ENCODE results near the gene PDZD8.
A peak's percentile ranks its signal among the peaks of the same experiment; 100 is the strongest.

The PDZD8 gene

DNA sequence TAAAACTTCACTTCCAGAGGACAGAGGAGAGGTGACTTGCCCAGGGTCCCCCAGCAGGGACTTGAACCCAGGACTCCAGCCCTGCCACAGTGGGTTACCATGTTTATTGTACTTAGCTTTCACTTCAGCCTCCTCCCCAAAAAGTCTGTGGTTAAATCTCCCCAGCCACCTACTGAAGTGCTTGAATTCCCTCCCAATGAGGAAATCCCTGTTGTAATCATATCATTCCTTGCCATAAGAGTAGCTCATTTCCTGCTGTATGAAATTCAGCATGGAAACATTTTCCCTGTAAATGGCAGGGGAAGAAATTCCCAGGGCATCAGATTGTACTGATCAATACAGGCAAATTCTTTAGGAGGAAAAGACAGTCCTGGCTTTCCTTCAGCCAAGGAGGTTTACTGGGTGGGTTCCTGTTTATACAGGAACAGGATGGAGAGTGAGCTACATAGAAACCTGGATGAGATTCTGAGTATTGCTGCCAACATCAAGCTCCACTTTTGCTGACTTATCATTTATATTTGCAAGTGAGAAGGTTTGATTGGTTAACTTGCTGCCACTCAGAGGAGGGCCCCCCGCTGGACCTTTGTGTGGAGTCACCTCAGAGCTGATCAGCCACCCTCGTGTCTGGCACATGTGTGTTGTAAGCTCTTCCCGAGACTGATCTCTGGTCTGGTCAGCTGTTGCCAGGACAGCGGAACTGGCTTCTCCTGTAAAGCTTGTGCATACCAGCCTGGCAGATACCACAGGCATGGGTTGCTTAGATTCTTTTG lies 16.4 kb upstream of the PDZD8 start:
- no peaks in the 10 kb centered on the region for H3K36me3 ChIP-seq
- no peak for TF ChIP-seq Cebpa-rat (IDR thresholded peaks at IDR 0.05)
- no peaks in the 10 kb centered on the region for H3K9me3 ChIP-seq
- H3K27me3 ChIP-seq = no peaks in the 10 kb centered on the region
- no peak overlapping the region for H3K27ac ChIP-seq
- H3K4me1 ChIP-seq = no peaks in the 10 kb centered on the region
- H3K9ac ChIP-seq = no peak overlapping the region
- H4K20me1 ChIP-seq = no peaks in the 10 kb centered on the region
- H3K4me3 ChIP-seq = no peak overlapping the region
- H3K4me2 ChIP-seq = no peak overlapping the region

DNA sequence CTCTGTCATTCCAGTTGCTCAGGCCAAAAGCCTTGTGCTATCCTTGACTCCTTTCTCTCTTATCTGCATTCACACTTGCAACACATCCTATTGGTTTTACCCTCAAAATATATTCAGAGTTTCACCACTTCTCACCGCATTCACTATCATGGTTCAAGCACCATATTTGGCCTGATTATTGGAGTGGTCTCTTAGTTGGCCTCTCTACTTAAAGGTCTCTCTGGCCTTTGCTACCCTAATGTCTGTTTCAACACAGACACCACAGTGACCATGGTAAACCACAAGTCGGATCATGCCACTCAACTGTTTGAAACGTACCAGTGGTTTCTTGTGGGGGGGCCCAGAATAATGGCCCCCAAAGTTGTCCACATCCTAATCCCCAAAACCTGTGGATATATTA lies 15.2 kb upstream of the PDZD8 start:
- no peaks in the 10 kb centered on the region for H3K4me1 ChIP-seq
- H4K20me1 ChIP-seq = no peaks in the 10 kb centered on the region
- H3K36me3 ChIP-seq = no peaks in the 10 kb centered on the region
- no peaks in the 10 kb centered on the region for H3K27me3 ChIP-seq
- no peak for TF ChIP-seq Cebpa-rat (IDR thresholded peaks at IDR 0.05)
- H3K4me3 ChIP-seq = no peak overlapping the region
- H3K27ac ChIP-seq = no peak overlapping the region
- no peak overlapping the region for H3K9ac ChIP-seq
- H3K9me3 ChIP-seq = no peaks in the 10 kb centered on the region
- H3K4me2 ChIP-seq = no peak overlapping the region

DNA sequence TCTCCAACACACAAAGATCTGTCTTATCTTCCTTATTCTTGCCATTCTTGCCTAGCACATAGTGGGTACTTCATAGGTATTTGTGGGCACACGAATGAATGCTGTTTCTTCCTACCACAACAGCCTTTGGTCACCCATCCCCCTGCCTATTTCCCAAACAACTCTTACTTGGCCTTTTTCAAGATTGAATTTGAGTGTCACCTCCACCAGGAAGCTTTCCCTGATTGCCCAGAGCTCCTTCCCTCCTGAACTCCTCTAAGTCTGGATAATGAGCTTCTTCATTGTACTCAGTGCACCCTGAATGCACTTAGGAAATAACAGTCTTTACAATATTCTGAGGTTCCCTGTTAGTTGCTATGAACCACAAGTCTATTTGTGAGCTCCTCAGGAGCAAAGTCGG lies 11.6 kb upstream of the PDZD8 start:
- H3K9ac ChIP-seq = no peak overlapping the region
- no peaks in the 10 kb centered on the region for H3K4me1 ChIP-seq
- H3K4me3 ChIP-seq = no peak overlapping the region
- H3K9me3 ChIP-seq = no peaks in the 10 kb centered on the region
- no peaks in the 10 kb centered on the region for H3K27me3 ChIP-seq
- TF ChIP-seq Cebpa-rat (IDR thresholded peaks at IDR 0.05) = no peak
- H3K27ac ChIP-seq = no peak overlapping the region
- no peaks in the 10 kb centered on the region for H4K20me1 ChIP-seq
- H3K36me3 ChIP-seq = no peaks in the 10 kb centered on the region
- no peak overlapping the region for H3K4me2 ChIP-seq

DNA sequence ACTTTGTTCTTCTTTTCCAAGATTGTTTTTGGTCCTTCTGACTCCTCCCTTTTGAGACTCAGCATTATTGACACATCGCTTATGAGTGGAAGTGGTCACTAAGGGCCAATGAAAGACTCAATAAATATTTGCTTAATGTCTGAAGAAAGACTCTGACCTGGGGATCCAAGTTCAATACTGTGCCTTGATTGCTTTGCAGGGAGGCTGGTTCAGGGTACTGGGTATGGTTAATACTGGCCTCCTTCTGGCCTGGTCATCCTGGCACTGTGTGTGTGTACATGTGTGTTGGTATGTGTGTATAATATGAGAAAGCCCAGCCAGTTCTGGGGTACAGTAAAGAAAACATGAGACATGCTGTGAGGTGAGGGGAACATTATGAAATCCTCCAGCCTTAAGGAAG lies 7.6 kb upstream of the PDZD8 start:
- no peak for TF ChIP-seq Cebpa-rat (IDR thresholded peaks at IDR 0.05)
- H3K4me3 ChIP-seq = no peak overlapping the region
- no peaks in the 10 kb centered on the region for H3K36me3 ChIP-seq
- no peaks in the 10 kb centered on the region for H3K9me3 ChIP-seq
- no peaks in the 10 kb centered on the region for H3K27me3 ChIP-seq
- no peak overlapping the region for H3K27ac ChIP-seq
- no peaks in the 10 kb centered on the region for H3K4me1 ChIP-seq
- no peak overlapping the region for H3K9ac ChIP-seq
- no peaks in the 10 kb centered on the region for H4K20me1 ChIP-seq
- H3K4me2 ChIP-seq = no peak overlapping the region

DNA sequence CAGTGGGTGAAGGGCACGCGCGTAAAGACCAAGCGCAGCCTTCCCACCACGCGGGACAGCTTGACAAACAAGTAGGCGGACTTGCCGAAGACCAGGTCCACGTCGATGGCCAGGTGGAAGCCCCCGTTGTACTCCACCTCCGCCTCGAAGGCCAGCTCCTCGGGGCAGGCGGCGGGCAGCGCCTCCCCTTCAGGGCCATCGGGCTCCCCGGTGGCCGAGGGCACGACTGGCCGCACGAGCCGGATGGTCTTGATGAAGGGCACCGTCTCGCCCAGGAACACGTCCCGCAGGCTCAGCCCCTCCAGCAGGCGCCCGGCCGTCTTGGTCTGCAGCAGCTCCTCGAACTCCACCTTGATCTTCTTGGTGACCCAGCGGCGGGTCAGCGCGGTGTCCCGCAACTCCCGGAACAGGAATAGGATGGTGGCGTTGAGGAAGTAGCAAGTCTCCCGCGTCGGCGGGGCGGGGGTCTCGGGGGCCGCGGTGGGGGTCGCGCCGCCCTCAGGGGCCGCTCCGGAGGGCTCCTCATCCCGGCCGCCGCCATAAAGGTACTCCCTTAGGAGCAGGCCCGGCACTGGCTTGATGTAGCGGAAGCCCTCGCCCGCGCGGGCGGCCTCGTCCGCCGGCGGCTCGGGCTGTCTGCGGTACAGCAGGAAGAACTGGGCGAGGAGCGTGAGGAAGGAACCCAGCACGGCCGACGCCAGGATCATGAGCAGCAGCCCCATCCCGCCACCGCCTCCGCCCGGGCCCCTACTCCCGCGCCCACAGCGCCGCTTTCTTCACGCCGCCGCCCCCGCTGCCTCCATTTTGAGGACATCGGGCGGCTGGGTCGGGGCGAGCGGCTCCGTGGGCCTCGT lies 507 bp downstream of the PDZD8 start:
- H3K27me3 ChIP-seq = no peaks in the 10 kb centered on the region
- H3K9me3 ChIP-seq = no peaks in the 10 kb centered on the region
- peaks cover 3% of the 10 kb centered on the region; the same call in 1 of the 2 replicates for H3K36me3 ChIP-seq
- peak overlapping the region; percentile 92 for H3K9ac ChIP-seq
- H3K4me1 ChIP-seq = peaks cover 42% of the 10 kb centered on the region
- H3K27ac ChIP-seq = peak overlapping the region; percentile 92
- H3K4me3 ChIP-seq = peak overlapping the region; percentile 82
- peaks cover 50% of the 10 kb centered on the region for H4K20me1 ChIP-seq
- peak overlapping the region; percentile 91 for H3K4me2 ChIP-seq
- no peak for TF ChIP-seq Cebpa-rat (IDR thresholded peaks at IDR 0.05)

DNA sequence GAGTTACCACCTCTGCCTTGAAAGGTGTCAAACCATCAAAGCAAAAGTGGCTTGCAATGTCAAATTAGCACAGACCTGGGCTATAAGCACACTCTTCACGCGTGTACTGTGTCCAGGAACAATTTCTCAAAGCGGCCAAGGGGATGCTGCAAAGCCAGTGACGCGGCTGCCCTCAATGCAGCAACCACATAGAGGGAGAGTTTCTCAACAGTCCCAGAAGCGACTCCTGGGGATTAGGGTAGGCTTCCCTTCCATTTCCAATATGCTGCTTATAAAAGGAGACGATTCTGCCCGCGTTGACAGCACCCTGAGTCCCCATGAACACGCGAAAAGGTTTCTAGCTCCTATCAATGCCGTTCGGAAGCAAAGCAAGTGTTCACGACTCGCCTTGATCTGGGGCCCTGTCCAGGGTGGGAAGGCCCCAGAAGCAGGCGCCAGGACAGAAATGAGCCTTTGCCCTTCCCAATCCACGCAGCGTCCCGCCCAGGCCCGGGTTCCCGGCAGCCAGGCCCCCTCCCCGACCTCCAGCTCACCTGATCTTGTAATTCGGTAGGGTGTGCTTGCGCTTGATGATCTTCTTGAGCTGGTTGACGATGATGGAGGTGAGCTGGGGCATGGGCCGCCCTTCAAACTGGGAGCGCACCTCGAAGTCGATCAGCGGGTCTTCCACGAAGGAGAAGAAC lies 1.3 kb downstream of the PDZD8 start:
- Histone ChIP-seq H4K20me1 (peaks cover 58% of the 10 kb centered on the region), H3K27ac (peak overlapping the region; percentile 92), H3K4me1 (peaks cover 42% of the 10 kb centered on the region), H3K9ac (peak overlapping the region; percentile 92), H3K9me3 (no peaks in the 10 kb centered on the region), H3K36me3 (peaks cover 4% of the 10 kb centered on the region; the same call in 1 of the 2 replicates), H3K27me3 (no peaks in the 10 kb centered on the region), H3K4me3 (peak overlapping the region; percentile 82), H3K4me2 (peak overlapping the region; percentile 91)
- no peak for TF ChIP-seq Cebpa-rat (IDR thresholded peaks at IDR 0.05)

DNA sequence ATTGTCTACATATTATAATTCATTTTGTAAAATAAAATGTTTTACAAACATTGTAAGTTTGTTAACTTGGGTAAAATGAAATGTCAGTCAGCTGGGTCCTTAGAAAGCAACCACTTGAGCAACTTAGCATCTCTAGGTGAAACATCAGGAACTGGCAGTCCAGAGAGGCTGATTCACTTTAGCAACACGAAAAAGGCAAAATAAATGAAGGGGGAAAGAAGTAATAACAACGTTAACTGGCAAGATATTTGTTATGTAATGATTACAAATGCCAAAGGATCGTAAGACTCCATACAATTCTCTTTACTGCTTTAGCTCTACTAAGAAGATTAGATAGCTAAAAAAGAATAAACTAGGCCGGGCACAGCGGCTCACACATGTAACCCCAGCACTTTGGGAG lies 5.0 kb downstream of the PDZD8 start:
- H3K9me3 ChIP-seq = no peaks in the 10 kb centered on the region
- peaks cover 6% of the 10 kb centered on the region; the same call in 1 of the 2 replicates for H3K36me3 ChIP-seq
- H4K20me1 ChIP-seq = peaks cover 95% of the 10 kb centered on the region
- no peaks in the 10 kb centered on the region for H3K27me3 ChIP-seq
- H3K4me2 ChIP-seq = peak overlapping the region; percentile 19
- H3K4me3 ChIP-seq = no peak overlapping the region
- H3K9ac ChIP-seq = no peak overlapping the region
- H3K4me1 ChIP-seq = peaks cover 35% of the 10 kb centered on the region
- no peak for TF ChIP-seq Cebpa-rat (IDR thresholded peaks at IDR 0.05)
- no peak overlapping the region for H3K27ac ChIP-seq

DNA sequence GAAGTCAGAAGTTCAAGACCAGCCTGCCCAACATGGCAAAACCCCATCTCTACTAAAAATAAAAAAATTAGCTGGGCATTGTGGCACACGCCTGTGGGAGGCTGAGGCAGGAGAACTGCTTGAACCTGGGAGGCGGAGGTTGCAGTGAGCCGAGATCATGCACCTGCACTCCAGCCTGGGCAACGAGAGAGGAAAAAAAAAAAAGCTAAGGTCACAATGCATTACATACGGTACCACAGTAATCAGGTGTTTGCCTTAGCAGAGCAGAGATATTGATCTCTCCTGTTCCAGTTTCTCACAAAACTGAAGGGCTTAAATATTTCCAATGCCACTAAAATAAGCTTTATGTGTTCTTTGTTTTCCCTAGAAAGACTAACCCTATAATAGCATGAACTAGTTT lies 7.5 kb downstream of the PDZD8 start:
- Histone ChIP-seq H3K4me1 (peaks cover 35% of the 10 kb centered on the region), H3K36me3 (peaks cover 6% of the 10 kb centered on the region; the same call in 1 of the 2 replicates), H3K9ac (no peak overlapping the region), H3K4me3 (no peak overlapping the region), H3K9me3 (no peaks in the 10 kb centered on the region), H3K27ac (no peak overlapping the region), H3K27me3 (no peaks in the 10 kb centered on the region), H3K4me2 (no peak overlapping the region), H4K20me1 (peaks cover 100% of the 10 kb centered on the region)
- no peak for TF ChIP-seq Cebpa-rat (IDR thresholded peaks at IDR 0.05)

DNA sequence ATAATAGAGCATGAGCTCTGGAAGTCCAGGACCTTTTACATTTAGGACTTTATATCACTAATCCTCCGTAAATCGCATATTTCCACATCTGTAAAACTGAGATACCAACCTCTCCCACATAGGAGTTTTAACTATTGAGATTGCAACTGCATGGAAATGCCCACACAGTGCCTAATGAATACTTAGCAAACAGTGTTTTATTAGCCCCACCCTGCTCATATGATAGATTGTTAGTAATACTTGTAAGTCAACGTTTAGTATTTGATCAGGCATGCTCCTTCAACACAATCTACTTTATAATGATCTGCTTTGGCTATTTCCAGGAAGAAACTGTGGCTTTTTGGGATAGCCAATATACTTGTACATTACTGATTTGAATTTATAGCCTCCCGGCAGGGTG lies 8.5 kb downstream of the PDZD8 start:
- Histone ChIP-seq H3K36me3 (peaks cover 6% of the 10 kb centered on the region; the same call in 1 of the 2 replicates), H3K4me1 (peaks cover 25% of the 10 kb centered on the region), H3K4me2 (no peak overlapping the region), H4K20me1 (peaks cover 100% of the 10 kb centered on the region), H3K9me3 (no peaks in the 10 kb centered on the region), H3K27ac (no peak overlapping the region), H3K9ac (no peak overlapping the region), H3K27me3 (no peaks in the 10 kb centered on the region), H3K4me3 (no peak overlapping the region)
- TF ChIP-seq Cebpa-rat (IDR thresholded peaks at IDR 0.05) = no peak

All from BLaER1 (cell line).